GM12865 (cell line): Measurements from ENCODE around the gene MEIS2.
A peak's percentile ranks its signal among the peaks of the same experiment; 100 is the strongest.

Experiments
- DNase-seq: peaks from one replicate; pipeline ENCODE4 v3.0.0; 2010; ENCODE audit warnings: low read depth
- H3K4me3 ChIP-seq: 2 replicates; pipeline ENCODE4 v1.5.1; 2011; ENCODE audit warnings: mild to moderate bottlenecking, low read depth, low read length, control low read depth
- CTCF ChIP-seq: IDR thresholded peaks from 2 replicates; pipeline ENCODE4 v1.5.1; 2011; ENCODE audit warnings: low read length, control low read depth, low read depth, inconsistent platforms; ENCODE audit not compliant: insufficient read depth; ENCODE audit errors: missing control alignments

Gene MEIS2

GRCh38 chr15:36961956-36962355 lies 138.4 kb downstream of the MEIS2 start:
- H3K4me3 ChIP-seq = no peak overlapping the region
- TF ChIP-seq CTCF = no peak
- DNase-seq = no peak

- DNase-seq = no peak
- no peak for TF ChIP-seq CTCF
- H3K4me3 ChIP-seq = peak overlapping the region; percentile 47
These were observed 139.5 kb downstream of the MEIS2 start for GRCh38 chr15:36960947-36961227.

GRCh38 chr15:36960179-36960946 lies 140.0 kb downstream of the MEIS2 start:
- H3K4me3 ChIP-seq = peak overlapping the region; percentile 47
- DNase-seq = peak; percentile 5
- no peak for TF ChIP-seq CTCF

GRCh38 chr15:36959746-36960145 lies 140.6 kb downstream of the MEIS2 start:
- TF ChIP-seq CTCF = no peak
- no peak overlapping the region for H3K4me3 ChIP-seq
- DNase-seq = no peak

GRCh38 chr15:36958606-36959005 lies 141.7 kb downstream of the MEIS2 start:
- no peak overlapping the region for H3K4me3 ChIP-seq
- no peak for DNase-seq
- TF ChIP-seq CTCF = no peak

- TF ChIP-seq CTCF = no peak
- DNase-seq = no peak
- H3K4me3 ChIP-seq = no peak overlapping the region
These were observed 145.9 kb downstream of the MEIS2 start for GRCh38 chr15:36954486-36954885.

GRCh38 chr15:36953346-36953745 lies 147.0 kb downstream of the MEIS2 start:
- TF ChIP-seq CTCF = no peak
- H3K4me3 ChIP-seq = no peak overlapping the region
- no peak for DNase-seq
